ENCODE results near the gene ACTL10. TPM values are rescaled to one million over a fixed set of nuclear protein-coding genes. Genes with fewer than 3 reads are reported as not detected.
A peak's percentile ranks its signal among the peaks of the same experiment; 100 is the strongest.

The ACTL10 gene
- total RNA-seq, 1 donor = 2.2 TPM

GRCh38 chr20:33676121-33676520, 9.4 kb downstream of the ACTL10 start:
- peaks cover 35% of the 10 kb centered on the region for H3K4me1 ChIP-seq (ENCODE audit: insufficient read depth, low read length)
- H3K27ac ChIP-seq (ENCODE audit: low read depth, low read length) = no peak overlapping the region
- peaks cover 13% of the 10 kb centered on the region for H3K36me3 ChIP-seq (ENCODE audit: insufficient read depth, low read length)

GRCh38 chr20:33676652-33677645, 10.2 kb downstream of the ACTL10 start:
- TF ChIP-seq, protein P1, sequence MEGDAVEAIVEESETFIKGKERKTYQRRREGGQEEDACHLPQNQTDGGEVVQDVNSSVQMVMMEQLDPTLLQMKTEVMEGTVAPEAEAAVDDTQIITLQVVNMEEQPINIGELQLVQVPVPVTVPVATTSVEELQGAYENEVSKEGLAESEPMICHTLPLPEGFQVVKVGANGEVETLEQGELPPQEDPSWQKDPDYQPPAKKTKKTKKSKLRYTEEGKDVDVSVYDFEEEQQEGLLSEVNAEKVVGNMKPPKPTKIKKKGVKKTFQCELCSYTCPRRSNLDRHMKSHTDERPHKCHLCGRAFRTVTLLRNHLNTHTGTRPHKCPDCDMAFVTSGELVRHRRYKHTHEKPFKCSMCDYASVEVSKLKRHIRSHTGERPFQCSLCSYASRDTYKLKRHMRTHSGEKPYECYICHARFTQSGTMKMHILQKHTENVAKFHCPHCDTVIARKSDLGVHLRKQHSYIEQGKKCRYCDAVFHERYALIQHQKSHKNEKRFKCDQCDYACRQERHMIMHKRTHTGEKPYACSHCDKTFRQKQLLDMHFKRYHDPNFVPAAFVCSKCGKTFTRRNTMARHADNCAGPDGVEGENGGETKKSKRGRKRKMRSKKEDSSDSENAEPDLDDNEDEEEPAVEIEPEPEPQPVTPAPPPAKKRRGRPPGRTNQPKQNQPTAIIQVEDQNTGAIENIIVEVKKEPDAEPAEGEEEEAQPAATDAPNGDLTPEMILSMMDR (IDR thresholded peaks at IDR 0.05; ENCODE audit: extremely low read depth, low read depth, low read length) = no peak
- peaks cover 15% of the 10 kb centered on the region for H4K20me1 ChIP-seq (ENCODE audit: insufficient read depth, low read length)
- no peak overlapping the region for H2AFZ ChIP-seq (ENCODE audit: low read length)
- H3K4me2 ChIP-seq (ENCODE audit: insufficient read depth, low read length) = no peak overlapping the region
- H3K27me3 ChIP-seq (ENCODE audit: insufficient read depth, low read length) = no peaks in the 10 kb centered on the region
- H3K4me3 ChIP-seq (ENCODE audit: insufficient read depth, low read length) = no peak overlapping the region
- H3K36me3 ChIP-seq (ENCODE audit: insufficient read depth, low read length) = peaks cover 7% of the 10 kb centered on the region
- H3K4me1 ChIP-seq (ENCODE audit: insufficient read depth, low read length) = peaks cover 40% of the 10 kb centered on the region
- no peak overlapping the region for H3K27ac ChIP-seq (ENCODE audit: low read depth, low read length)
- no peaks in the 10 kb centered on the region for H3K9me3 ChIP-seq (ENCODE audit: low read depth, low read length)
- H3K79me2 ChIP-seq (ENCODE audit: insufficient read depth, low read length) = peaks cover 5% of the 10 kb centered on the region
- DNase-seq (ENCODE audit: insufficient read length, low spot score, missing footprints) = peak; percentile 77

More at GRCh38 chr20:33676121-33676520, 9.4 kb downstream of the ACTL10 start:
- H3K4me2 ChIP-seq (ENCODE audit: insufficient read depth, low read length) = no peak overlapping the region
- H3K4me3 ChIP-seq (ENCODE audit: insufficient read depth, low read length) = no peak overlapping the region
- no peaks in the 10 kb centered on the region for H3K9me3 ChIP-seq (ENCODE audit: low read depth, low read length)
- H3K79me2 ChIP-seq (ENCODE audit: insufficient read depth, low read length) = peaks cover 5% of the 10 kb centered on the region
- TF ChIP-seq, protein P1 (IDR thresholded peaks at IDR 0.05; ENCODE audit: extremely low read depth, low read depth, low read length) = no peak
- H3K27me3 ChIP-seq (ENCODE audit: insufficient read depth, low read length) = no peaks in the 10 kb centered on the region
- H2AFZ ChIP-seq (ENCODE audit: low read length) = no peak overlapping the region
- H4K20me1 ChIP-seq (ENCODE audit: insufficient read depth, low read length) = peaks cover 15% of the 10 kb centered on the region
- DNase-seq (ENCODE audit: insufficient read length, low spot score, missing footprints) = no peak

- H3K4me3 ChIP-seq (ENCODE audit: insufficient read depth, low read length) = no peak overlapping the region
- H3K79me2 ChIP-seq (ENCODE audit: insufficient read depth, low read length) = peaks cover 3% of the 10 kb centered on the region
- DNase-seq (ENCODE audit: insufficient read length, low spot score, missing footprints) = peak; percentile 71
- no peaks in the 10 kb centered on the region for H3K9me3 ChIP-seq (ENCODE audit: low read depth, low read length)
- no peak overlapping the region for H3K27ac ChIP-seq (ENCODE audit: low read depth, low read length)
- peaks cover 7% of the 10 kb centered on the region for H3K36me3 ChIP-seq (ENCODE audit: insufficient read depth, low read length)
- H4K20me1 ChIP-seq (ENCODE audit: insufficient read depth, low read length) = peaks cover 11% of the 10 kb centered on the region
- H2AFZ ChIP-seq (ENCODE audit: low read length) = no peak overlapping the region
- no peaks in the 10 kb centered on the region for H3K27me3 ChIP-seq (ENCODE audit: insufficient read depth, low read length)
- TF ChIP-seq, protein P1 (IDR thresholded peaks at IDR 0.05; ENCODE audit: extremely low read depth, low read depth, low read length) = no peak
- H3K4me2 ChIP-seq (ENCODE audit: insufficient read depth, low read length) = no peak overlapping the region
- H3K4me1 ChIP-seq (ENCODE audit: insufficient read depth, low read length) = peaks cover 36% of the 10 kb centered on the region
Measured at GRCh38 chr20:33677991-33678702, 11.4 kb downstream of the ACTL10 start.
